Measurements from ENCODE around the gene TIMM17A.

TIMM17A gene

GRCh38 chr1:201955009-201955728 is at the start of gene TIMM17A:
Gene TIMM17A, plus strand, starts transcription at chr1:201955503. Its CDS starts 24 bp downstream, at chr1:201955527.
- DNase-seq (ENCODE audit: low spot score) = peak; percentile 95

DNA sequence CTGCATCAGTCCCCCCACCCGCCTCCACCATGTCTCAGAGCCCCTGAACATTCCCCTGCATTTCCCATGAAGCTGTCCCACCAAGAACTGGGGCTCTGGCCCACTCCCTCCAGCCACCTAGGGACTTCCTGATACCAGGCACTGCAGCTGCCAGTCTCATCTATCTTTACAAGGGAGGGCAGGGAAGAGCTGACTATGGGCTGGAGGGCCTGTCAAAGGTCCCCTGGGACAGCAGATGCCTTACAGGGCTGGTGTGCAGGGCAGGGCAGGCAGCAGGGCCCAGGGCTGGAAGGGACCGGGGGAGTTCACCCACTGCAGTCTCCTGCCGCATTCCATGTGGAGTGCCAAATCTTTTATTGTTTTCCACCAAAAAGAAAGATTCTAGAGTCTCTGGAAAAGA is 49.0 kb upstream of the TIMM17A start:
- no peak for DNase-seq (ENCODE audit: low spot score)

DNA sequence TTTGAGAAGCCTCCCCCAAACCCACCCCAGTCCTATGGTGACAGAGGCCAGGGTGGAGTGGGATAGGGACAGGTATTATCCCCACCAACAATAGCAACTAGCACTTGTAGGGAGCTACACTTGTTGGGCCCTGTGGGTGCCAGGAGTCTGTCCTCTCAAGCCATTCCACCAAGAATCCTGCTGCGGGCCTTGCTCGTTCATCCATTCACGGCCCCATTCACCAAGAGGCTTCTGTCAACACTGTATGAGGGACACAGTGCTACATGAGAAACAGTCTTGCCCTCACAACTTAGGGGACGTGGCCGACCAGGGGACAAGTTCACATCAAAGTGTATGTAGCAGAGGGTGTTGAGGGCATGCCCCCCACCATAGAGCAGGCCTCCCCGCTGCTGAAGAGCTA is 47.7 kb upstream of the TIMM17A start:
- DNase-seq (ENCODE audit: low spot score) = no peak

- no peak for DNase-seq (ENCODE audit: low spot score)
Observed at GRCh38 chr1:201911826-201912571, 43.3 kb upstream of the TIMM17A start.

DNA sequence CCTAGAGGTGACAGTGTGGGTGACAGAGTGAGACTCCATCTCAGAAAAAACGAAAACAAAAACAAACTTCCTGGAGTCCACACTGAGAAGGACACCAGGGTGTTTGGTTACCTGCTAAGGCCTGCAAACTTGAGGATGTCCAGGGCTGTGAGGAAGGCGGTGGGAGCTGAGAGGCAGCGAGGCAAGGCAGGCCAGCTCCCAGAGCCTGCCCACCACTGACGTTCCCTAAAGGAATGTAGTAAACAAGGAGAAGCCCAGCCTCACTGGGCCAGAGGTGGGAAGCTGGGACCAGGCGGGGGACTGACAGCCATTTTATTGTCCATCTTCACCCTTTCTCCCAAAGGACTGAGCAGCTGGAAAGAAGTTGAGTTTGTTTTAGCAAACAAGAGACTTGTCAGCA is 42.5 kb upstream of the TIMM17A start:
- no peak for DNase-seq (ENCODE audit: low spot score)

GRCh38 chr1:201914456-201915235 is 40.7 kb upstream of the TIMM17A start:
- DNase-seq (ENCODE audit: low spot score) = no peak

- DNase-seq (ENCODE audit: low spot score) = no peak
Observed at GRCh38 chr1:201916649-201917249, 38.6 kb upstream of the TIMM17A start.

GRCh38 chr1:201917362-201918033 is 37.8 kb upstream of the TIMM17A start:
- DNase-seq (ENCODE audit: low spot score) = no peak

DNA sequence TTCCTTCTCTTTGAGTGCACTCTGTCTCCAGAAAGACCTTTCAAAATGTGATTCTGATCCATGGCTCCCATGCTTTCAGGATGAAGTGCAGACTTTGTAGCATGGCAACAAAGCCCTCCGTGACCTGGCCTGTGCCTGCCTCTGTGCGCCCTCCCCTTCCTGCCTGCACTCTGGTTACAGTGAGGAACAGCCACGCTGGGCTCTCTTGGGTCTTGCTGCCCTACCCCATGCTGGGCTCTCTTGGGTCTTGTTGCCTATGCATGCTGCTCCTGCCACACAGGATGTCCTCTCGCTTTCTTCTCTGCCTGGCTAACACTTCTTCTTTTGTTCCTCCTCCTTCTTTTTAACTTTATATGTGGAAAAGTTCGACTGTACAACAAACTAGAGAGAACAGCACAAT is 37.0 kb upstream of the TIMM17A start:
- no peak for DNase-seq (ENCODE audit: low spot score)

DNA sequence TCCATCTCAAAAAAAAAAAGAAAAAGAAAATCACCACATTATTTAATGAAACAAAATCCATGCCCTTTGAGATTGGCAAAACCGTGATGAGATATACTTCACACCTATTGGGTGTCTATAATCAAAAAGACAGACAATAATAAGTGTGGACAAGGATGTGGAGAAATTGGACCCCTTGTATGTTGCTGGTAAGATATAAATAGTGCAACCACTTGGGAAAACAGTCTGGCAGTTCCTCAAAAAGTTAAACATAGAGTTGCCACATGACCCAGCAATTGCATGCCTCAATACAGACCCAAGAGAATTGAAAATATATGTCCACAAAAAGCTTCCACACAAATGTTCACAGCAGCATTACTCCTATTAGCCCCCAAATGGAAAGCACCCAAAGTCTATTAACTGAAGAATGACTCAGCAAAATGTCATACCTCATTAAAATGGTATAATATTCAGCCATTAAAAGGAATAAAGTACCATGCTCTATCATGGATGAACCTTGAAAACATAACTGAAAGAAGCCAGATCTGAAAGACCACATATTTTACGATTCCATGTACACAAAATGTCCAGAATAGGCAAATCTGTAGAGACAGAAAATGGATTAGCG is 33.2 kb upstream of the TIMM17A start:
- DNase-seq (ENCODE audit: low spot score) = no peak

- DNase-seq (ENCODE audit: low spot score) = no peak
Observed at GRCh38 chr1:201925301-201925567, 30.1 kb upstream of the TIMM17A start.

DNA sequence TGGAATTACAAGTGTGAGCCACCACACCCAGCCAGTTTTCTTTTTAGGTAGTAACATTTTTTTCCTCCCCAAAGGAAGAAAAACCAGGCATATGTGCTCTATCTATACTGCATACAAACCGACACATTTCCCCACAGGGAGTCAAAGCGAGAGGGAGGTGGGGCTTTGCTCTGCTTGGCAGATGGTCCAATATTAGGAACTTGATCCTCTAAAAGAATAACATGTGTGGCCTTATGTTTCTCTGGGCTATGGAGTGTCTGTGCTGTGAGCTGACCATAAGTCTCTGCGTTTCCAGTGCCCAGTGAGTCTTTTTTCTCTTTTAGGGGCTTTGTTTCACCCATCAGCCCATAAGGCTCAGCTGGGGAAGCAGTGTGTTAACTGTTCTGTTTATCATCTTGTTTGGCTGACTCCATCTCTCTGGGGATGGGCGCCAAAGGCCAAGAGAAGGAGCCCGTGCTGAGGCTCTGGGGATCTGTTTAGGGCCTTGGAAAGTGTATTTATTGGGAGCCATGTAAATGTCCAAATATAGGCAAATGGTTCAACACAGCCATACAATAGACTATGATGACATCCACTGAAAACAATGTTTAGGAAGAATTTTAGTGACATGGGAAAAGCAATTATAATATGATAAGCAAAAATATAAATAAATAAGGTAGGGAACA is 29.2 kb upstream of the TIMM17A start:
- DNase-seq (ENCODE audit: low spot score) = no peak

DNA sequence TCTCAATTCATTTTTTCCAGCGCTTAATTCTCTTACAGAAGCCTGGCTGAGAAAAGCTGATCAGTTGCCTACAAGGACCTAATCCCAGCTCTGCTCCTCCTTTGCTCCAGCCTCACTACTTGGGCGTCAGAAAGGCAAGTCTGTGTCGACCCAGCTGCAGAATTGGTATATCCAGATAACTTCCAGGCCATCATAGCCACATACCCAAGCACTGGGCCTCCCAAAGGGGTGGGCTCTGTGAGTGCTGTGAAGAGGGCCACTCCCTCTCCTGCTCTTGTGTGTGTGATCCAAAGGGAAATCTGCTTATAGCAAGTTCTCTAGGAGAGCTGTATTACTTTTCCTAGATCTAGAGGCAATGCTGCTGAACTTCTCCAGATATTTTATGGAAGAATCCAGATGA is 27.0 kb upstream of the TIMM17A start:
- DNase-seq (ENCODE audit: low spot score) = no peak

- no peak for DNase-seq (ENCODE audit: low spot score)
Observed at GRCh38 chr1:201930137-201930536, 25.2 kb upstream of the TIMM17A start.

GRCh38 chr1:201930803-201931202 is 24.5 kb upstream of the TIMM17A start:
- no peak for DNase-seq (ENCODE audit: low spot score)

- DNase-seq (ENCODE audit: low spot score) = peak; percentile 19
Observed at GRCh38 chr1:201933840-201934430, 21.4 kb upstream of the TIMM17A start.

DNA sequence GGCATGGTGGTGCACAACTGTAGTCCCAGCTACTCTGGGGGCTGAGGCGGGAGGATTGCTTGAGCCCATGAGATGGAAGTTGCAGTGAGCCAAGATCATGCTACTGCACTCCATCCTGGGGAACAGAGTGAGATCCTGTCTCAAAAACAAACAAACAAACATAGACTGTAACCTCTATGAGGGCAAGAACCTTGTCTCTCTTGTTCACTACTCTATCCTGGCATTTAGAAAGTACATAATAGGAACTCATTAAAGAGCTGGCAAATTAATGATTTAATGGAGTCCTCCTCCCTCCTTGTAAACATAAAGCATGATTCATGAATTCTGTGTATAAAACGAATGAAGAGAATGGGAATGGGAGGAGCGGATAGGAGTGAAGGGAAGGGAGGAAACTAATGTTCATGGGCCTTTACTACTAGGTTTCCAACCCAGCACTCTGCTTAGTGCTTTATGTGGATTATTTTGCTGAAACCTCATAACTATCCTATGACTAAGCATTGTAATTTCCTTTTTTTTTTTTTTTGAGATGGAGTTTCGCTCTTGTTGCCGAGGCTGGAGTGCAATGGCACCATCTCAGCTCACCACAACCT is 17.6 kb upstream of the TIMM17A start:
- peak; percentile 47 for DNase-seq (ENCODE audit: low spot score)

- DNase-seq (ENCODE audit: low spot score) = no peak
Observed at GRCh38 chr1:201938440-201939035, 16.8 kb upstream of the TIMM17A start.

- no peak for DNase-seq (ENCODE audit: low spot score)
Observed at GRCh38 chr1:201939148-201939547, 16.2 kb upstream of the TIMM17A start.

GRCh38 chr1:201939574-201939973 is 15.7 kb upstream of the TIMM17A start:
- no peak for DNase-seq (ENCODE audit: low spot score)

All from SW480 (cell line).